Activated CD8-positive, alpha-beta memory T cell treated with anti-CD3 and anti-CD28 coated beads, Interleukin-2, amount 50 U/mL, for 48 hours (primary cell): Measurements from ENCODE around the gene PML.
"Not testable (repeated sequence)": the region's sequence is repeated elsewhere in the genome, so short reads cannot be mapped to it uniquely, and the experiment has no call there.

Experiments
- DNase-seq: peaks from one replicate; pipeline ENCODE4 v3.0.0-alpha.2; 2020

The PML gene

DNA sequence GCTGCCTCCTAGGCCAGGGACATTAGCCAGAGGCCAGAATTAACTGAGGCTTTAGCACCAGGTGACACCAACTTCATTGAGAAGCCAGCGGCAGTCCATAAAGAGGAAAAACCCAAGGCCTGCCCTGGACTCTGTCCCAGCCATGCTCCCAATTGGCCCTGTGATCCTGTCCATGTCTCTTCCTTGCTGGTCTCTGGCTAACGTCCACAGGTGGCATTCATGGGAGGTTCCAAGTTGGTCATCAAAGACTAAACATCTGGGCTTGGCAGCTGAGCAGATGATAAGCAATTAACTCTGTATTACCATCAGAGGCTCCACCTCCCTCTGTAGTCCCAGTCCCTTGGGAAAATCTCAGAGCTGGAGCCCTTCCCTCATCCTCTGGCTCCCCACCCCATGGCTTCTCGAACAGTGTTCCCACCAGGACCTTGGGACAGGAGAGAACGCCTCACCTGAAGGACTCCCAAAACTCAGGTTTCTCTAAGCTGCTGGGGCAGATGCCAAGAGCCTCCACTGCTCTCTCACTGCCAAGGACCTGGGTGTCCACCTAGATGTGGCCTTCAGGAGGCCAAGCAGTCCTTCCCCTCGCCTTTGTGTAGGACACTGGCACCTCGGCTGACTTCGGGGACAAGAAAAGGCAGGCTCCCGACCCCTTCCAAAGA, 47.4 kb downstream of the PML start:
- no peak for DNase-seq

DNA sequence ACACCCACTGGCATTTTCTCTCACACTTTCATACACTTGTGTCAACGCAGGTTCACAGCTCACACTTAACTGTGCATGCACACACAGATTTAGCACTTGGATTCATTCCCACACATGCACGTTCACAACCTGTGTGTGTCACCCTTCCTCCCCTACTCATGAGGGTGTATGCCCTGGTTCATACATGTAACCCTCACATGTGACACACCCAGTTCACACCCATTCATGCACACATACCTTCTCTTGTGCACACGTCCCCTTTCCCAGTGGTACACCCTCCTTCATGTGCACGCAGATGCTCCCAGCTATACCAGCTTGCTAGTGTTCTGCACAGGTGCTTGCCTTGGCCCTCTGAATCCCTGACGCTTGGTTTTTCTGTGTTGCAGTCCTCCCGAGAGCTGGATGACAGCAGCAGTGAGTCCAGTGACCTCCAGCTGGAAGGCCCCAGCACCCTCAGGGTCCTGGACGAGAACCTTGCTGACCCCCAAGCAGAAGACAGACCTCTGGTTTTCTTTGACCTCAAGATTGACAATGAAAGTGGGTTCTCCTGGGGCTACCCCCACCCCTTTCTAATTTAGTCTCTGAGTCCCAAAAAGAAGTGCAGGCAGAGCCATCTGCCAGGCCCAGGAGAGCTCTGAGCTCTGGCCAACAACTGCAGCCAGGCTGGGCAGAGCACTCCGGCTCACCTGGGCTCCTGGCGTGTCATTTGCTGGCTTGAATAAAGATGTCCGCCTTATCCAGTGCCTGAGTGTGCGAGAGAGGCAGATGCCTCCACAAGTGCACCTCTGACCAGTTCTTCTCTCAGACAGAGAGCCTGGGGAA, 48.3 kb downstream of the PML start:
- DNase-seq, result no peak

DNA sequence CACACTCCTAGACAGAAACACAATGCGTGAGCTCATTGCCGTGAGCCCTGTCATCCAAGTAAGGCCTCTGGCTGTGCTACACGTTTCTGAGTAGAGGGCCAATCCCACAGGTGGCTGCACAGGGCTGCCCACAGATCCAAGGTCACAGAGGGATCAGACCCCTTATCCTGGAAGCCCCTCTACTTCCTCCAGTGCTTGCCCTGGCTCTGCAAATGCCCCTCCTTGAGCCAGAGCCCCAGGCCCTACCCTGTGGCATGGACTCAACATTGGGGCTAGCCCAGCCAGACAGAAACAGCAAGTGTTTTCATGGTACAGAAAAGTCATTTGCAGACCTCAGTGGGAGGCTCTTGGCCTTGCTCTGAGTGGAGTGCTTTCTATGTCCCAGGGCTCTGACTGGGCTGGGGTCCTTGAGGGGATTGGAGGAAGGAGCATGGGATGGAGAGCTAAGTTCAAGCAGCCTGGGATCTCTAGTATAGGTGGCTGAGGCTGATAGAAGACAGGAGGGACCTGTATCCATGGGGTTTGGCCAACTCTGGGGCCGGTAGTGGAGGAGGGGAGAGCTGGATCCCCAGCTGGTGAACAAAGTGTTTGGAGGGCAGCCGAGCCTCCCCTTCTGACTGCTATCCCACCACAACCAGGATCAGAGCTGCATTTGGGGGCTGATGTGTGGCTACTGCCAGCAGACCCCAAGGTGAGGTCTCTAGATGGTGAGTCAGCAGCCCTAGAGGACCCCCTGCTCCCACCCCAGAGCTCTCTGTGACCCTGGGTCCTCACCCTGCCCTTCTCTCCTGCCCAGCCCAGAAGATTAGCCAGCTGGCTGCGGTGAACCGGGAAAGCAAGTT, 49.1 kb downstream of the PML start:
- no peak for DNase-seq

DNA sequence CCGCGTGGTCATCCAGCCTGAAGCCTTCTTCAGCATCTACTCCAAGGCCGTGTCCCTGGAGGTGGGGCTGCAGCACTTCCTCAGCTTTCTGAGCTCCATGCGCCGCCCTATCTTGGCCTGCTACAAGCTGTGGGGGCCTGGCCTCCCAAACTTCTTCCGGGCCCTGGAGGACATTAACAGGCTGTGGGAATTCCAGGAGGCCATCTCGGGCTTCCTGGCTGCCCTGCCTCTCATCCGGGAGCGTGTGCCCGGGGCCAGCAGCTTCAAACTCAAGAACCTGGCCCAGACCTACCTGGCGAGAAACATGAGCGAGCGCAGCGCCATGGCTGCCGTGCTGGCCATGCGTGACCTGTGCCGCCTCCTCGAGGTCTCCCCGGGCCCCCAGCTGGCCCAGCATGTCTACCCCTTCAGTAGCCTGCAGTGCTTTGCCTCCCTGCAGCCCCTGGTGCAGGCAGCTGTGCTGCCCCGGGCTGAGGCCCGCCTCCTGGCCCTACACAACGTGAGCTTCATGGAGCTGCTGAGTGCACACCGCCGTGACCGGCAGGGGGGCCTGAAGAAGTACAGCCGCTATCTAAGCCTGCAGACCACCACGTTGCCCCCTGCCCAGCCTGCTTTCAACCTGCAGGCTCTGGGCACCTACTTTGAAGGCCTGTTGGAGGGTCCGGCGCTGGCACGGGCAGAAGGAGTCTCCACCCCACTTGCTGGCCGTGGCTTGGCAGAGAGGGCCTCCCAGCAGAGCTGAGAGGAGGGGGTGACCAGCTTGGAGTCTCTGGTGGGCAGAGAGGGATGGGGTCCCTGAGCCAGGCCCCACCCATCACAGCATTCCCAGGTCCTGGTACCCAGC, 50.0 kb downstream of the PML start:
- no peak for DNase-seq

DNA sequence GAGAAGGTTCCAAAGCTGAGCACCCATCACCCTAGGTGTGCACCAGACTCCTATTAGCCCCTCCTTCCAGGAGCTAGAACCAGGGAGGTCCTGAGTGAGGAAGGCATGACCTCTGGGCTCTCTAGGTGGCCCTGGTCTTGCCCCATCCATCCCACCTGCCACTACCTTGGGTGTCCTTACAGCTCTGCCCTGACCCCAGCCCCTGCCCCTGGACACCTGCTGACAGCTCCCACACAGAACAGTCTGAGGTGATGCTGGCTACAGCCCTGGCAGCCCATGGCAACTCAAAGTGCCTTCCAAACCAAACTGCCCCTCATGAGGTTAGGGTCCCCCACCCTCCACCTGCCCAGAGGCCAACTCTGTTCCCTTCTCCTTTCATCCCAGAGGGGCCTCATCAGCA, 50.7 kb downstream of the PML start:
- no peak for DNase-seq

DNA sequence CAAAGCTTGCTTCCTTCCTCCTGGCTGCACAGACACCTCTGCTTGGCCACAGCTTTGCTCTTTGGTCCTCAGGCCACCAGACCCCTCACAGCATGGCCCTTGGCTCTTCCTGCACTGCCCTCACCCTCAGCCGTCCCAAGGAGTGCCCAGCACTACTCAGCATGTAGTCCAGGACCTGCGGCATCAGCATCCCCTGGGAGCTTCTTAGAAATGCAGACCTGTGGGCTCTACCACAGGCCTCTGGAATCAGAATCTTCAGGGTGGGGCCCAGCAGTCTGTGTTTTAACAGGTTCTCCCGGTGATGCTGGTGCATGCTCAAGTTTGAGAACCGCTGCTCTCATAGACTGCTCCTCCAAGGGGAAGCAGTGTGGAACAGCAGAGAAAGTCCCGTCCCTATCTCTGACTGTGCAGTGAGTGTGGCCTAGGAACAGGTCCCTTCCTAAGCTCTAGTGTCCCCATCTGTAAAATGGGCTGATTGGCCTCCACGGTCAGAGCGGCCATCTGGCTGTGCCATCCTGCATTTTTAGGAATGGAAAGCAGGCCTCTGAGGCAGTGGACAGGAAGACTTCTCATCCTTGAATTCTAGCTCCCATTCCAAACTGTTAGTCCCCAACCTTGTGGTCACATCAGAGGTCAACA, 51.2 kb downstream of the PML start:
- DNase-seq, result no peak

DNA sequence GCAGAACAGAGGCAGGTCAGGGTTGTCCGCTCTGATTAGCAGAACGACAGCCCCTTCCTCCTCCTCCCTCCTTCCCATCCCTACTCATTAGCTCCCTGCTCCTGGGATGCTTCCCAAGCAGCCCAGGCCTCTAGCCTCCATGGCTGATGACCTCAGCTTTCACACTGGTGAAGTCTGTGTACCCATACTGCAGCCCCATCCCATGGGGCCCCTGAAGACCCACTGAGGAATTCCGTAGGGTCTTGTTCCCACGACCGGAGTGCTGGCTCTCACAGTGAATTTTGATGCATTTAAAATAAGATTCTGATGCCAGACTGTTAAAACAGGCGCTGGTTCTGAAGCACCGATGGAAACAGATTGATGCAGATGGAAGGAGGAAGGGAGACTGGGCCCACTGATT, 51.8 kb downstream of the PML start:
- DNase-seq, result no peak

DNA sequence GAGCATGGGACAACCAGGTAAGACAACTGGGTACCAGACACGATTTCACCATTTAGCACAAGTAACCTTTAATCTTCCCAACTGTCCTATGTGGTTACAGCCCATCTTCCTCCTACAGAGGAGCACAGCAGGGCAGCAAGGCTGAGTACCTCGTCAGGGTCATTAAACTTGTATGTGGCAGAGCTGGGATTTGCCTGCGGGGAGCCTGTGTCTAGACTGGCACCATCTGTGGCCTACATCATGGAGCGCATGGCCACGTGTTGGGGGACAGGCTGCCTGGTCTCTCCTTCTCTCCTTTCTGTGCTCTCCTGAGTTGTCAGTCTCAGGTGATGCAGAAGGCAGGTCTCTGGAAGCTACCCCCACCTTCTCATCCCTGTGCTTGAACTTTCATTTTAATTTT, 55.6 kb downstream of the PML start:
- DNase-seq, result no peak

DNA sequence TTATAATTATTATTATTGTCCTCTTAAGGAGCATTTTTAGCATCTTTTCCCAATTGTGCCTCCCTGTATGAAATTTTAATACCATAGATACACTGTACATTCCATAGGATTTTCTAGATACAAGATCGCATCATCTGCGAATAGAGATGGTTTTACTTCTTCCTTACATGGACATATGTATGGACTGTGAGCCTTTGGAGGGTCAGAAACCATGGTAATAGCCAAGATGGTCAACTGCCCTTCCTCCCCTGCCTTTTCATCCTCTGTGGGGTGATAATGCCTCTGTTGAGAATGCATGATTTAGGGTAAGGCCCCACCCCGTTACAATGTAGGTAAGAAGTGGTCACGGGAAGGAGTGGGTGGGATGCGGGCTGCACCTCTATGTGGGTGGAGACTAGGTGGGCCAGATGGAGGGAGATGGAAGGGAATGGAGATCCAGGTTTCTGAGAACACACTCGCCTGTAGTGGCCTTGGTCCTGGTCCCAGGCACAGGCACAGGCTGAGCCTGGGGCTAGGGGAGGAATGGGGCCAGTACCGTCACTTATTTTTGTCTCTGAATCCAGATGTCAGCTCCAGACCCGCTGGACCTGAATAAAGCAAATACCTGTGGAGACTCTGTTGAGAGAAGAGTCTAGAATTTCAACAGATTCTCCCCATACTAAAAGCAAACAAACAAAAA, 56.2 kb downstream of the PML start:
- no peak for DNase-seq

DNA sequence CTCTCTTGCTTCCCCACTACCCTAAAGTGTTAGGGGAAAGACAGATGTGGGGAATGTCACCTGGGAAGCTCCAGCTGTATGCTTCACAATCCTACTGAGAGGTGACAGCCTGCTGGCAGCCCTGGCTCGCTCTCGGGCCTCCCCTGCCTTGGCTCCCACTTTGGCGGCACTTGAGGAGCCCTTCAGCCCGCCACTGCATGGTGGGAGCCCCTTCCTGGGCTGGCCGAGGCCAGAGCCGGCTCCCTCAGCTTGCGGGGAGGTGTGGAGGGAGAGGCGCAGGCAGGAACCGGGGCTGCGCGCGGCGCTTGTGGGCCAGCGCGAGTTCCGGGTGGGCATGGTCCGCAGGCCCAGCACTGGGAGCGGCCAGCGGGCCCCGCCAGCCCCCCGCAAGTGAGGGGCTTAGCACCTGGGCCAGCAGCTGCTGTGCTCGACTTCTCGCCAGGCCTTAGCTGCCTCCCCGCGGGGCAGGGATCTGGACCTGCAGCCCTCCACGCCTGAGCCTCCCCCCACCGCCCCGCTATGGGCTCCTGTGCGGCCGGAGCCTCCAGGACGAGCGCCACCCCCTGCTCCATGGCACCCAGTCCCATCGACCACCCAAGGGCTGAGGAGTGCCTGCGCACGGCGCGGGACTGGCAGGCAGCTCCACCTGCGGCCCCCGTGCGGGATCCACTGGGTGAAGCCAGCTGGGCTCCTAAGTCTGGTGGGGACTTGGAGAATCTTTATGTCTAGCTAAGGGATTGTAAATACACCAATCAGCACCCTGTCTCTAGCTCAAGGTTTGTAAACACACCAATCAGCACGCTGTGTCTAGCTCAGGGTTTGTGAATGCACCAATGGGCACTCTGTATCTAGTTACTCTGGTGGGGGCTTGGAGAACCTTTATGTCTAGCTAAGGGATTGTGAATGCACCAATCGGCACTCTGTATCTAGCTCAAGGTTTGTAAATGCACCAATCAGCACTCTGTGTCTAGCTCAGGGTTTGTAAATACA, 58.0 kb downstream of the PML start:
- not testable (repeated sequence) for DNase-seq

DNA sequence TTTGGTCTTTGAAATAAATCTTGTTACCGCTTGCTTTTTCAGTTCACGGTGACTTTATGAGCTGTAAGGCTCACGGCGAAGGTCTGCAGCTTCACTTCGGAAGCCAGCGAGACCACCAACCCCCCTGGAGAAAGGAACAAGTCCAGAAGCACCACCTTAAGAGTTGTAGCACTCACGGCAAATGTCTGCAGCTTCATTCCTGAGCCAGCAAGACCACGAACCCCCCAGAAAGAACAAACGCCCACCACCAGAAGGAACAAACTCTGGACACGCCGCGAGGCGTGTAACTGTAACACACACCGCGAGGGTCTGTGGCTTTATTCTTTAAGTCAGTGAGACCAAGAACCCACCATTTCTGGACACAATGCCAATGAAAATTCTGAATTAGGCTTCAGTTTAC, 59.0 kb downstream of the PML start:
- no peak for DNase-seq

DNA sequence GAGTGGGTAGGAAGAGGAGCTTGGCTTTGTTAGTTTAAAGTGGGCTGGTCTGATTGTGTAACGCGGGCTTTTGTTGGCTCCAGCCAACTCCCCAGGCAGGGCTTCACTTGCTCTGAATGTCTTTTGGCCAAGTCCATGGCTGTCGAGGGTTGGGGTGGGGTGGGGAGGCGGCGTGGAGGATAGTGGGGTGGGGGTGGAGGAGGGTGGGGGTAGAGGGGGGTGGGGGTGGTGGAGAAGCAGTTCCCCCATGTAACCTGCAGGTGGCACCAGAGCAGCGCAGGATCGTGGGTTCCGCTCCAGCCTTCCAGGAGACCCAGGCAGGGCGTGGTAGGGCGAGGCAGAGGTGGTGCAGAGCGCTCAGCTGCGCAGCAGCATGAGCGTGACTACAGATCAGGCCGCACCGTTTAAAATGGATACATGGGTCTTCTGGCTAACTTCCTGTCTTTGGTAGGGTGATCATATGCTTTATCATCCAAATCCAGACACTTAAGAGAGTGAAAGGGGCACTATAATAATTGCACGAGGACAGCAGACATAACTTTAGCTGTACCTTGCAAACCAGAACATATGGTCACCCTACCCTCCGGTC, 59.5 kb downstream of the PML start:
- DNase-seq, result peak; percentile 87

DNA sequence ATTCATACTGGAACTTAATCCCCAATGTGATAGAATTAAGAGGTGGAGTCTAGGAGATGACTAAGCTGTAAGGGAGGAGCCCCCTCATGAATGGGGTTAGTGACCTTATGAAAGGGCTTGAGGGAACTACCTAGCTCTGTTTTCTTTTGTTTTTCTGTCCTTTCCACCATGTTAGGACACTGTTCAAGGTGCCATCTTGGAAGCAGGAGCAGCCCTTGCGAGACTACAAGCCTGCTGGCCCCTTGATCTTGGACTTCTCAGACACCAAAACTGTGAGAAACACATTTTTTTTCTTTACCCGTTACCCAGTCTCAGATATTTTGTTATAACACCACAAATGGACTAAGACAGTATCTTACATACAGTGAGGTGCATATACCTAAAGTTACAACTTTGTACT, 61.3 kb downstream of the PML start:
- no peak for DNase-seq

DNA sequence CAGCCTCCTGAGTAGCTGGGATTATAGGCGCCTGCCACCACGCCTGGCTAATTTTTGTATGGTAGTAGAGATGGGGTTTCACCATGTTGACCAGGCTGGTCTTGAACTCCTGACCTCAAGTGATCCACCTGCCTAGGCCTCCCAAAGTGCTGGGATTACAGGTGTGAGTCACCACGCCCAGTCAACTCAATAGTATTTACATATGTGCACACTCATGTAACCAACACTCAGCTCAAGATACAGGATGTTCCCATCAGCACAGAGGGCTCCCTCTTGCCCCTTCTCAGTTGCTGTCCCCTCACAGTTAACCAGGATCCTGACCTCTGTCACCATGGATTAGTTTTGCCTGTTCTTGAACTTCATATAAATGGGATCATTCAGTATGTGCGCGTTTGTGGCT, 61.8 kb downstream of the PML start:
- DNase-seq, result not testable (repeated sequence)

DNA sequence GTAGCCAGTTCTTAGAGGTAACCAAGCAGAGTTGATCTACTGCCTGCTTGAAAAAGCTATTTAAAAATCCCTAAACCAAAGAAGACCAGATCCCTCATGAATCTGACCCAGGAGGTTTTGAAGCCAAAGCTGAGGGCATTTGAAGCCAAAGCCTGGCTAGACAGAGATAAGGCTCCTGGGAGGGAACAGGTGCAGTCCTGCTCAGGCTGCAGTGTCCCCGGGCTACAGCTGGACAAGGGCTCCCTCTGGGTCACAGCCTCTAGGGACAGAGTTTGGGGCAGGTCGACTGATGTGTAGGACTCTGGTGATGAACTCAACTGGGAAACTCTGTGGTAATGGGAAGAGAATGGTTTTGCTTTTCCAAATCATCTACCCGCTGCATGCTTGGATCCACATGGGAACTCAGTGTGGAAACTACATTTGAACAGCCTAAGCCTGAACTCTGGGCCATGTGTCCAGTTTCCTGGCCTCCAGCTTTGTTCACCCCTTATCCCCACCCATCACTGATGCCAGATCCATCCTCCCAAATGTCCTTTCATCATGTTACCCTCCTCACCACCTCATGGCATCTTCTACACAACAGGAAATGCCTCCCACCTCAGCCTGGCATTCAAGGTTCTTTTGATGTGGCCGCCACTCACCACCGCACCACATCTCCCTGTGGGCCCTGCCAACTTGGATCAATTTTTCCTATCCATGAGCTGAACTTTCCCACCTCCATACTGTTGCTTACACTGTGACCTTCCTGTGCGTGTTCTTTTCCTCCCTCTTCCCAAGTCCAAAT, 64.7 kb downstream of the PML start:
- DNase-seq, result not testable (repeated sequence)

DNA sequence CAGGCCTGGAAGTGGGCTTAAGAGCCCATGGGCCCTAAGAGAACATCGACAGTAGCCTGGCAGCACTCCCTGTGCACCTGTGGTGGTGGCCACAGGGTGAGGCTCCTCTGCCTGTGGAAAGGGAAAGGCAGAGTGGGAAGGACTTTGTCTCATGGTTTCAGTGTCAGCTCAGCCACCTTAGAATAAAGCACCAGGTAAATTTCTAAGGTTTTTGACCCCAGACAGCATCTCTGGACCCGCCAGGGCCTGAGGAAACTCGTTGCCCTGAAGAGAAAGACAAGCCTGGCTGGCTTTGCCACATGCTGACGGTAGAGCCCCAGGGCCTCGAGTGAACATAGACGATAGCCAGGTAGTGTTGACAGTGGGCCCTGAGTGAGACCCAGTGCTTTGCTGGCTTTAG, 65.7 kb downstream of the PML start:
- DNase-seq, result no peak

DNA sequence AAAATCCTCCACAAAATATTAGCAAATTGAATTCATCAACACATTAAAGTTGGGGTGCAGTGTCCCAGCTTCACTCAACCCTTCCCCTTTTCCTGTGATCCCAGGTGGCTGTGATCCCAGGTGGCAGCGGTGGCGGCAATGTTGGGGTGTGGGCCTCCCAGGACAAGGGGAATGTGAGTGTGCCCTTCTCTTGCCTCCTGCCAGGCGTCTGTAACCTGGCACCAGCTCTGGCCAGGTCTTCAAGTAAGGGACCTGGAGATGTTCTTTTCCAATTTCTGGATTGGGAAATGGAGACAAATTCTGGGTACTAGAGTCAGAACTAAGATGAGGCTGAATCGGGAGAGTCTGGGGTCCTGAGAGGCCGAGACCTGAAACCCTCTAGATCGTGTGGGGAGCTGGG, 67.7 kb downstream of the PML start:
- DNase-seq, result no peak

DNA sequence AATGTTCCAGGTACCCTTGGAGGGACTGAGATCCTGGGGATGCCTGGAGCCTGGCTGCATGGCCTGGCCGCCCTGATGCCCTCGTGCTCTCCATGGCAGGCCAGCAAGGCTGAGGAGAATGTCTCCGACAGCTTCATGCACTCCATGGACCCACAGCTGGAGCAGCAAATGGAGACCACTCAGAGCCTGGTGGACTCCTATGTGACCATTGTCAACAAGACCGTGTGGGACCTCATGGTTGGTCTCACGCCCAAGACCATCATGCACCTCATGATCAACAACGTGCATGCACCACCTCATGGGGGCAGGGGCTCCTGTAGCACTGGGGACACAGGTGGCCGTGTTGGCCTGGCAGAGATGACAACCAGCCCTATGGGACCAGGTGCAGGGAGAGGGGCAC, 68.2 kb downstream of the PML start:
- DNase-seq, result no peak
